Activated CD4-positive, alpha-beta T cell treated with anti-CD3 and anti-CD28 coated beads, Interleukin-2, amount 10 ng/mL, durations not matched to agents 7 days and 5 days (primary cell): ENCODE measurements around the gene PRAMEF12. TPM values are rescaled to one million over a fixed set of nuclear protein-coding genes. Genes with fewer than 3 reads are reported as not detected.

Experiments
- CTCF ChIA-PET: fragments of 350-600 bp; sonication (Branson Sonifier 250); formaldehyde crosslinking; loops from one replicate; lab custom pipeline; 2021; ENCODE audit warnings: antibody characterized with exemption; lab: Charles Lee
- POLR2A ChIA-PET: fragments of 350-600 bp; sonication (Branson Sonifier 250); formaldehyde crosslinking; loops from one replicate; lab custom pipeline; 2021; ENCODE audit warnings: antibody characterized with exemption; lab: Charles Lee
- DNase-seq: peaks from one replicate; pipeline ENCODE4 v3.0.0-alpha.2; 2020
- H3K27ac Mint-ChIP-seq: one replicate; pipeline ENCODE4 v1.8.0; 2021; ENCODE audit warnings: mild to moderate bottlenecking, moderate library complexity, mixed read lengths
- H3K27me3 Mint-ChIP-seq: one replicate; pipeline ENCODE4 v1.8.0; 2021; ENCODE audit warnings: mixed read lengths
- H3K36me3 Mint-ChIP-seq: one replicate; pipeline ENCODE4 v1.8.0; 2021; ENCODE audit warnings: low read depth, mixed read lengths
- H3K4me1 Mint-ChIP-seq: one replicate; pipeline ENCODE4 v1.8.0; 2021; ENCODE audit warnings: mixed read lengths
- H3K4me3 Mint-ChIP-seq: one replicate; pipeline ENCODE4 v1.8.0; 2021; ENCODE audit warnings: mild to moderate bottlenecking, moderate library complexity, mixed read lengths
- H3K9me3 Mint-ChIP-seq: one replicate; pipeline ENCODE4 v1.8.0; 2021; ENCODE audit warnings: mixed read lengths
- total RNA-seq, 2 experiments: library from RNA; stranded (reverse); gene quantifications; one replicate each; pipeline ENCODE4 v1.2.3, GENCODE V29; 2021

The PRAMEF12 gene
- total RNA-seq, 2 experiments from 2014 or later: not detected

DNA sequence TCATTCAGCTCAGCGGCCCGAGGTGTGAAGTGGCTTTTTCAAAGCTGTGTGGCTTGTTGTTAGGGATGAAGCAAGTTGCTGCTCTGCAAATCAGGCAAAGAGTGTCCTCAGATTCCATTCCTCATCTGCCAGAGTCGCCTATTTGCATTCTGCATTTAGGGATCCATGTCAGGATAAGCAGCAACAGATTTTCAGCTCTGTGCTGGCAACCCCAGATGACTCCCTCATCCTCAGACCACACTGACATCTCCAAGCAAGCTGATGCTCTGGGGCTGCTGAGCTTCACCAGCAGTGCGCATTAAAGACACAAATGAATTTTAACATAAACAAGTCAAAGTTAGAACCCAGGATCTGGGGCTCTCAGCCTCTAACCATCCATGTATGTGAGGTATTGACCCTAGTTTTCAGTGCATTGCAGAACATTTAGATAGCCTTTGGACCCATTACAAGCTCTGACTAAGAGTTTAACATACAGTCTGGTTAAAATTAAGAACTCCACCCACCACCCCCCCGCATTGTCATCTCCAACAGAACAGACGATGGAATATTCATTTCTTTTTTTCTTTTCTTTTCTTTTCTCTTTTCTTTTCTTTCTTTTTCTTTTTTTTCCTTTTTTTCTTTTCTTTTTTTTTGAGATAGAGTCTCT, 16.6 kb upstream of the PRAMEF12 start:
- H3K9me3 Mint-ChIP-seq: no peaks in the 10 kb centered on the region
- no peaks in the 10 kb centered on the region for H3K36me3 Mint-ChIP-seq
- DNase-seq: no peak
- POLR2A ChIA-PET: no interaction called here
- H3K4me1 Mint-ChIP-seq: no peaks in the 10 kb centered on the region
- H3K27ac Mint-ChIP-seq: no peak overlapping the region
- CTCF ChIA-PET: no interaction called here
- peaks cover 8% of the 10 kb centered on the region for H3K27me3 Mint-ChIP-seq
- H3K4me3 Mint-ChIP-seq: no peak overlapping the region

DNA sequence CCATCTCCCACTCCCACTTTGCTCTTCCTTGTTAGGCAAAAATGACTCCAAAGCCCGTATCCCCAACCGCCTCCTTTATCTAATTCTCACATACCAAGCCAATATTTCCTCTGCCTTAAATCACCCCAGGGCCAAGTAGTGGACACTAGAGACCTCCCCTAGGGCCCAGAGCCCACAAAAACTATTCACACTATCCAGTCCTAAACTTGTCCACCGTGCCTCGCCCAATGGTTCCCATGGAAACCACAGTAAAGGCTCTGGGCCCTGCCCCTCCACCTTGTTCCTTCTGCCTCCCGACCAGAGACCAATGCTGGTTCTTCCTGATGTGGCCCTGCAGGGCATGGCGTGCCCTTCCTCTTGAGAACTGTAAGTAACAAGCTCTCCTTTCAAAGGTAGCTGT, 15.7 kb upstream of the PRAMEF12 start:
- ChIA-PET POLR2A (no interaction called here), CTCF (no interaction called here)
- DNase-seq: no peak
- H3K4me3 Mint-ChIP-seq: no peak overlapping the region
- no peaks in the 10 kb centered on the region for H3K4me1 Mint-ChIP-seq
- H3K9me3 Mint-ChIP-seq: no peaks in the 10 kb centered on the region
- H3K27ac Mint-ChIP-seq: no peak overlapping the region
- H3K36me3 Mint-ChIP-seq: no peaks in the 10 kb centered on the region
- H3K27me3 Mint-ChIP-seq: peaks cover 6% of the 10 kb centered on the region

- ChIA-PET POLR2A (no interaction called here), CTCF (no interaction called here)
- Mint-ChIP-seq H3K36me3 (no peaks in the 10 kb centered on the region), H3K4me1 (no peaks in the 10 kb centered on the region), H3K9me3 (no peaks in the 10 kb centered on the region), H3K27me3 (peaks cover 4% of the 10 kb centered on the region), H3K4me3 (no peak overlapping the region), H3K27ac (no peak overlapping the region)
- no peak for DNase-seq
These were observed 13.2 kb upstream of the PRAMEF12 start for GRCh38 chr1:12760256-12760795.

DNA sequence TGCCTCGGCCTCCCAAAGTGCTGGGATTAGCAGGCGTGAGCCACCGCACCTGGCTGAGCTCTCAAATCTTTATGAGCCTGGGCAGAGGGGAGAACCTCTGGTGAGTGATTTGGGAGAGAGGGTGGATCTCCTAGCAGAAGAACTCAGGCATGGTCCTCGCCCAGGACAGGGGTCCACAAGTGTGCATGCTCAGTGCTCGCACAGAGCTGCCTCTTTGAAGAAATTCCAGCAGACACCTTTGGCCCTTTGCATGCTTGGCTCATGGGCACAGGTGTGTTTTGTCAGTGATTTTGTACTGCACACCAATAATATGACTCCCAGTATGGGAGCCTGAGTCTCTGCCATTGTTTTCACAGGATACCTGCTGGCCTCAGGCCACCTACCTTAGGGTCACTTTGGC, 11.8 kb upstream of the PRAMEF12 start:
- H3K36me3 Mint-ChIP-seq: no peaks in the 10 kb centered on the region
- DNase-seq: no peak
- H3K4me1 Mint-ChIP-seq: no peaks in the 10 kb centered on the region
- no peak overlapping the region for H3K27ac Mint-ChIP-seq
- ChIA-PET POLR2A (no interaction called here), CTCF (no interaction called here)
- H3K4me3 Mint-ChIP-seq: no peak overlapping the region
- no peaks in the 10 kb centered on the region for H3K9me3 Mint-ChIP-seq
- peaks cover 7% of the 10 kb centered on the region for H3K27me3 Mint-ChIP-seq

DNA sequence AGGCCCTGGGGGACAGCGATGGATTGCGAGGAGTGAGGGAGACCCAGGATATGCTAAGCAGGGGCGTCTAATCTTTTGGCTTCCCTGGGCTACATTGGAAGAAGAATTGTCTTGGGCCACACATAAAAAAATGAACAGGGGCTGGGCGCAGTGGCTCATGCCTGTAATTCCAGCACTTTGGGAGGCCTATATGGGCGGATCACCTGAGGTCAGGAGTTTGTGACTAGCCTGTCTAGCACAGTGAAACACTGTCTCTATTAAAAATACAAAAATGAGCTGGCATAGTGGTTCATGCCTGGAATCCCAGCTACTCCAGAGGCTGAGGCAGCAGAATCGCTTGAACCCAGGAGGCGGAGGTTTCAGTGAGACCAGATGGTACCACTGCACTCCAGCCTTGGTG, 10.8 kb upstream of the PRAMEF12 start:
- no peak for DNase-seq
- H3K4me1 Mint-ChIP-seq: no peaks in the 10 kb centered on the region
- no peaks in the 10 kb centered on the region for H3K9me3 Mint-ChIP-seq
- POLR2A ChIA-PET: no interaction called here
- no peak overlapping the region for H3K4me3 Mint-ChIP-seq
- no peak overlapping the region for H3K27ac Mint-ChIP-seq
- peaks cover 11% of the 10 kb centered on the region for H3K27me3 Mint-ChIP-seq
- no peaks in the 10 kb centered on the region for H3K36me3 Mint-ChIP-seq
- CTCF ChIA-PET: interaction anchor here (1.0 kb wide), 1 partner anchor 12 kb away, joined by 3 read pairs; no protein-coding TSS in a partner anchor

DNA sequence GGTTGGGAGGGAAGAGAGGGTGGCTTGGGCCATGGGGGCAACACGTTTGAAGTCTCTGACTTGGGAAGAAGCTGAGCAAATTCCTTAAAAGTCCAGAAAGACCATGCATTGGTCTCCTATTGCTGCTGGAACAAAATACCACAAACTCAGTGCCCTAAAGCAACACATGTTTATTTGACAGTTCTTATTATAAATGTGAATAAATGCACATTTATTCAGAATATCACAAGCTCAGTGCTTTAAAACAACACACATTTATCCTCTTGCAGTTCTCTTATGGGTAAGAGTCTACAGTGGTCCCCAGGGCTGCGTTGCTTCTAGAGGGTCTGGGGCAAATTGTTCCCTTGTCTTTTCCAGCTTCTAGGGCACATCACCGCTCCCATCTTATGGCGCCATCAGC, 10.1 kb upstream of the PRAMEF12 start:
- no peak for DNase-seq
- no peaks in the 10 kb centered on the region for H3K9me3 Mint-ChIP-seq
- no peak overlapping the region for H3K4me3 Mint-ChIP-seq
- peaks cover 14% of the 10 kb centered on the region for H3K27me3 Mint-ChIP-seq
- ChIA-PET CTCF (interaction anchor here (1.0 kb wide), 1 partner anchor 11 kb away, joined by 3 read pairs; no protein-coding TSS in a partner anchor), POLR2A (no interaction called here)
- H3K27ac Mint-ChIP-seq: no peak overlapping the region
- no peaks in the 10 kb centered on the region for H3K36me3 Mint-ChIP-seq
- no peaks in the 10 kb centered on the region for H3K4me1 Mint-ChIP-seq

DNA sequence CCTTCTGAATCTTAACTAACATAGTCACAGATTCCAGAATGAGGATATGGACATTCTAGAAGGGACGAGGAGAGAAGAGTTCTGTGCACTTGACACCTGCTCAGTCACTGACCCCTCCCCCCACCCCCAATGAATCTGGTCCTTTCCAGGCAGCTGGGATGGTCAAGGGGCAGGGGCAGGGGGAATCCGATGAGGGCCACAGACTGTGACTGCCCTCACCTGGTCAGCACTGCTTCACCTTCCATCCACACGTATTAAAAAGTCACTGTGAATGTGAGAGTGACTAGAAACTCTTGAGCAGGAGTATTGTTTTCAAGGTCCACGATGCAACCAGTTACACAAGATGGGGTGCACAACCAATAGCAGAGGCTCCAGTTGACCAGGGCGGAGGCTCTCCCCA, 9.5 kb upstream of the PRAMEF12 start:
- Mint-ChIP-seq H3K36me3 (no peaks in the 10 kb centered on the region), H3K27ac (no peak overlapping the region), H3K4me1 (no peaks in the 10 kb centered on the region), H3K4me3 (no peak overlapping the region), H3K9me3 (no peaks in the 10 kb centered on the region), H3K27me3 (peaks cover 14% of the 10 kb centered on the region)
- no peak for DNase-seq
- CTCF ChIA-PET: no interaction called here
- POLR2A ChIA-PET: no interaction called here

DNA sequence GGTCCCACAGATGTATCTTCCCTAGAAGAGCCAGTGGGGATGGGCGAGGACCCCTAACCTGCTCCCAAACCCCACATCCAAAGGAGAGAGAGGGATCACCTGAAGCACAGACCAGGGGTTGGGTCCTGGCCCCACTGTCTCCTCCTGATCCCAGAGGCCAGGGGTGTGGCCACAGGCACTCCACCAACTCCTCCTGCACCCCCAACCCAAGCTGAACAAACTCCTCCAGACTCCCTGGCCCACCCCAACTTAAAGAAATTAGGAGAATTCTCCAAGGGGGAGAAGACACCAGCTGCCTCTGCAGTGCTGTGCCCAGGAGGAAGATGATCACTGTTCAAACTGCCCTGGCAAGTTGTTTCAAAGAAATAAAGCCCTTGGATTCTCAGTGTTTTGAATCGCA, 4.5 kb upstream of the PRAMEF12 start:
- DNase-seq: no peak
- Mint-ChIP-seq H3K4me3 (no peak overlapping the region), H3K27me3 (peaks cover 20% of the 10 kb centered on the region), H3K9me3 (no peaks in the 10 kb centered on the region), H3K27ac (no peak overlapping the region), H3K36me3 (no peaks in the 10 kb centered on the region), H3K4me1 (no peaks in the 10 kb centered on the region)
- ChIA-PET POLR2A (no interaction called here), CTCF (no interaction called here)

DNA sequence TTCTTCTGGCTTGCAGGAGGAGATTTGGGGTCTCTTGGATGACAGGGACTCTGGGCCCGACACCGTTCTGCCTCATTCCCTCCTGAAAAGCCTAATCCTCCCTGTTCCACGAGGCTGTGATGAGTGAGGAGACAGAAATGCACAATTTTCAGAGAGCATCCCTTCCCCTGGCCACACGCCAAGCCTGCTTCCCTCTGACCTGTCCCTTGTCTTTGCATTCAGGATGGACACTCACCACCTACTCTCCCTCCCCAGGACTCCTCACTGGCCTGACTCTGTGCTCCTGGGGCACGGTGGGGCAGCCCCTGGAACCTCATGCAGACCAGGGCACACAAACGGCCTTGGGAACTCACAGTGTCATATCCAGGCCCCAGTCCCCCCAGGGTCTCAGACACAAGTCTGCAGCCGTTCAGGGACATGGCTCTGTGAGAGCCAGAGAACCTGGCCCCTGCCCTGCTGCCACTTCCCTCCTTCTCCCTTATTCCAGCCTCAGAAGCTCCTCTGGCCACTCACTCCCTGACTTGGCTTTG, 3.5 kb upstream of the PRAMEF12 start:
- Mint-ChIP-seq H3K4me3 (no peak overlapping the region), H3K4me1 (no peaks in the 10 kb centered on the region), H3K27me3 (peaks cover 20% of the 10 kb centered on the region), H3K27ac (no peak overlapping the region), H3K9me3 (no peaks in the 10 kb centered on the region), H3K36me3 (no peaks in the 10 kb centered on the region)
- ChIA-PET CTCF (no interaction called here), POLR2A (no interaction called here)
- DNase-seq: no peak

DNA sequence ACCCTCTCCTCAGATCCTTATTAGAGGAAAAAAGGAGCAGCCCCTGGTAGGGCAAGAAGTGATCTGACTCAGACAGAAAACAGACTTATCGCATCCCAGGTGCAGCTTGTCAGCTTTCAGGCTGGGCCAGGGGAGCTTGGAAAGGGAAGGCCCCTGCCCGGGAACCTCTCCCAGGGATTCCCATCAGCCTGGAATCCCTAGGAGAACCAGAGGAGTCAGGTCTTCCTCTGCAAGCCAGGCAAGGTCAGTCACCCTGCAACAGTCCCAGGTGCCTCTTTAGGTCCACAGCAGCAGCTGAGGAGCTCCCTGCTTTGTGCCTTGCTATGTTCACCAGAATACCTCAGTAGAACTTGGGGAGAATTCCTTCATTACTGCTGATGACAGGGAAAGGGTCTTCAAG, 2.9 kb upstream of the PRAMEF12 start:
- CTCF ChIA-PET: no interaction called here

GRCh38 chr1:12771186-12771585, 2.4 kb upstream of the PRAMEF12 start:
- Mint-ChIP-seq H3K36me3 (no peaks in the 10 kb centered on the region), H3K9me3 (no peaks in the 10 kb centered on the region), H3K4me3 (no peak overlapping the region), H3K27me3 (peaks cover 17% of the 10 kb centered on the region), H3K27ac (no peak overlapping the region), H3K4me1 (no peaks in the 10 kb centered on the region)
- no peak for DNase-seq
- ChIA-PET POLR2A (no interaction called here), CTCF (no interaction called here)

More for the DNA sequence above, 2.9 kb upstream of the PRAMEF12 start:
- Mint-ChIP-seq H3K27ac (no peak overlapping the region), H3K9me3 (no peaks in the 10 kb centered on the region), H3K4me1 (no peaks in the 10 kb centered on the region), H3K27me3 (peaks cover 18% of the 10 kb centered on the region), H3K4me3 (no peak overlapping the region), H3K36me3 (no peaks in the 10 kb centered on the region)
- no peak for DNase-seq
- POLR2A ChIA-PET: no interaction called here

GRCh38 chr1:12772520-12772919, 1.0 kb upstream of the PRAMEF12 start:
- Mint-ChIP-seq H3K4me1 (no peaks in the 10 kb centered on the region), H3K9me3 (no peaks in the 10 kb centered on the region), H3K27me3 (peaks cover 10% of the 10 kb centered on the region), H3K27ac (no peak overlapping the region), H3K36me3 (no peaks in the 10 kb centered on the region), H3K4me3 (no peak overlapping the region)
- CTCF ChIA-PET: no interaction called here
- POLR2A ChIA-PET: no interaction called here
- DNase-seq: no peak

GRCh38 chr1:12774801-12775345, 1.3 kb downstream of the PRAMEF12 start:
- CTCF ChIA-PET: interaction anchor here (1.3 kb wide), 1 partner anchor 12 kb away, joined by 3 read pairs; no protein-coding TSS in a partner anchor
- no peaks in the 10 kb centered on the region for H3K9me3 Mint-ChIP-seq
- no peak overlapping the region for H3K27ac Mint-ChIP-seq
- peaks cover 3% of the 10 kb centered on the region for H3K27me3 Mint-ChIP-seq
- no peaks in the 10 kb centered on the region for H3K36me3 Mint-ChIP-seq
- no peak for DNase-seq
- POLR2A ChIA-PET: no interaction called here
- no peaks in the 10 kb centered on the region for H3K4me1 Mint-ChIP-seq
- no peak overlapping the region for H3K4me3 Mint-ChIP-seq
